WTC11 (cell line): ENCODE data around the gene SARS1. TPM values are rescaled to one million over a fixed set of nuclear protein-coding genes. Genes with fewer than 3 reads are reported as not detected.

Experiments used
- ATAC-seq: fragments of 200-7000 bp; cut with Tn5 transposase; 2 replicates; pipeline ENCODE4 v1.10.0; 2021; ENCODE audit warnings: mild to moderate bottlenecking, moderate library complexity
- CTCF ChIA-PET: fragments of 300-600 bp; sonication (Branson Sonifier 250); formaldehyde crosslinking; loops from one replicate; lab custom pipeline; 2021; ENCODE audit warnings: antibody characterized with exemption; lab: Charles Lee
- POLR2A ChIA-PET: fragments of 350-600 bp; sonication (Branson Sonifier 250); formaldehyde crosslinking; loops from one replicate; lab custom pipeline; 2021; ENCODE audit warnings: antibody characterized with exemption; lab: Charles Lee
- DNase-seq: peaks from one replicate; pipeline ENCODE4 v3.0.0; 2021; ENCODE audit warnings: low spot score
- H3K27ac Mint-ChIP-seq: 2 replicates; pipeline ENCODE4 v1.8.0; 2021; ENCODE audit warnings: mixed read lengths
- H3K27me3 Mint-ChIP-seq: 2 replicates; pipeline ENCODE4 v1.8.0; 2021; ENCODE audit warnings: low read depth, mild to moderate bottlenecking, moderate library complexity, mixed read lengths
- H3K36me3 Mint-ChIP-seq: 2 replicates; pipeline ENCODE4 v1.8.0; 2021; ENCODE audit warnings: mixed read lengths
- H3K4me1 Mint-ChIP-seq: 2 replicates; pipeline ENCODE4 v1.8.0; 2022; ENCODE audit warnings: mixed read lengths
- H3K4me3 Mint-ChIP-seq: 2 replicates; pipeline ENCODE4 v1.8.0; 2021; ENCODE audit warnings: mild to moderate bottlenecking, moderate library complexity, mixed read lengths
- H3K9me3 Mint-ChIP-seq: 2 replicates; pipeline ENCODE4 v1.8.0; 2021; ENCODE audit warnings: mixed read lengths
- ESRRA ChIP-seq: sonication (generic); formaldehyde crosslinking; IDR thresholded peaks from 2 replicates; pipeline ENCODE4 v1.8.1; 2022; ENCODE audit warnings: mild to moderate bottlenecking, missing genetic modification reagents, borderline replicate concordance
- HMGA2 ChIP-seq: fragments of 250-450 bp; sonication (Bioruptor Pico); IDR thresholded peaks from 2 replicates; pipeline ENCODE4 v1.4.0; 2021; ENCODE audit warnings: mild to moderate bottlenecking, moderate library complexity
- ZNF138 ChIP-seq: sonication (generic); formaldehyde crosslinking; conservative IDR thresholded peaks from 2 replicates; pipeline ENCODE4 v1.8.1; 2022; ENCODE audit warnings: mild to moderate bottlenecking, moderate library complexity, missing genetic modification reagents
- ZNF263 ChIP-seq: sonication (generic); formaldehyde crosslinking; IDR thresholded peaks from 2 replicates; pipeline ENCODE4 v1.8.1; 2022; ENCODE audit warnings: low read depth, mild to moderate bottlenecking, moderate library complexity, missing genetic modification reagents
- total RNA-seq: library from RNA; stranded (reverse); gene quantifications from 3 replicates; pipeline ENCODE4 v1.2.3, GENCODE V29; 2021
- TF ChIP-seq, protein P1 (sequence below): sonication (generic); formaldehyde crosslinking; IDR thresholded peaks from 2 replicates; pipeline ENCODE4 v1.8.0; 2022; ENCODE audit warnings: missing genetic modification reagents
- TF ChIP-seq, protein P2 (sequence below): sonication (generic); formaldehyde crosslinking; IDR thresholded peaks from 2 replicates; pipeline ENCODE4 v1.8.0; 2023; ENCODE audit warnings: missing genetic modification reagents
- TF ChIP-seq, protein P3 (sequence below): fragments of 200-600 bp; IDR thresholded peaks from 2 replicates; pipeline ENCODE4 v1.8.0; 2022; ENCODE audit warnings: antibody characterized with exemption
- TF ChIP-seq, protein P4 (sequence below): fragments of 250-450 bp; sonication (Bioruptor Pico); IDR thresholded peaks from 2 replicates; pipeline ENCODE4 v1.9.0; 2021; ENCODE audit warnings: mild to moderate bottlenecking, borderline replicate concordance

Gene SARS1
- total RNA-seq, 1 experiment from 2014 or later = 149 TPM

DNA sequence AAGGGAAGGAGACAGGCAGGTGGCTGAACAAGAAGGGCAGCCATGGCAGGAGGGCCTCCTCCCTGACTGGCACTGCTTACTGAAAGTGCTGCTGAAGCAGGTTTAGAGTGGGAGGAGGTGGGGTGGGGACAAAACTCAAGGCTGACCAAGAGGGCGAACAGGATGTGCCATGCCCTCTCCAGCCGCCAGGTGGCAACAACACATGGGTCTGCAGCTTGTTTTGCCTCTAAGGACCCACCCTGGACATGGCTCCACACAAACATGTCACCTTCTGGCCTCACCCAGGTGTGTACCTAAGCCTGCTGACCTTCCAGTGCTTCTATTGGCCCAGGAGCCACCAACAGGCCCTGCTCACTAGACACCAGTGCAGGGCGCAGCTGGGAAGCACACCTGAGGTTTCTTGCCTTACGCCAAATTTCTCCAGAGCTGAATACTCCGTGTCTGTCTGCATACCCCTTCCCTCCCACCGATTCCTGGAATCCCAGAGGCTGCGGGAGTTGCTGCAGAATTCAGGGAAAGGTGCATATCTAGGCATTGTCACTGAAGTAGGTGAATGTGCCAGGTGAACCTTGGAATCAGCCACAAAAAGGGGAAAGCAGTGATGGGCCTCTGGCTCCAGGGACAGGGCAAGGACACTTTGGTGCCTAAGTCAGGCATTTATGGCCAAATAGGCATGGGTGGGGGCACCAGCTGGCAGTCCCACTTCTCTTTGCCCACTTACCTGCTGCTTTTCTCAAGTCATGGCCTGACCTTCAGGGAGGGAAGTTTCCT, 63.9 kb downstream of the SARS1 start (continued):
- TF ChIP-seq, protein P1, sequence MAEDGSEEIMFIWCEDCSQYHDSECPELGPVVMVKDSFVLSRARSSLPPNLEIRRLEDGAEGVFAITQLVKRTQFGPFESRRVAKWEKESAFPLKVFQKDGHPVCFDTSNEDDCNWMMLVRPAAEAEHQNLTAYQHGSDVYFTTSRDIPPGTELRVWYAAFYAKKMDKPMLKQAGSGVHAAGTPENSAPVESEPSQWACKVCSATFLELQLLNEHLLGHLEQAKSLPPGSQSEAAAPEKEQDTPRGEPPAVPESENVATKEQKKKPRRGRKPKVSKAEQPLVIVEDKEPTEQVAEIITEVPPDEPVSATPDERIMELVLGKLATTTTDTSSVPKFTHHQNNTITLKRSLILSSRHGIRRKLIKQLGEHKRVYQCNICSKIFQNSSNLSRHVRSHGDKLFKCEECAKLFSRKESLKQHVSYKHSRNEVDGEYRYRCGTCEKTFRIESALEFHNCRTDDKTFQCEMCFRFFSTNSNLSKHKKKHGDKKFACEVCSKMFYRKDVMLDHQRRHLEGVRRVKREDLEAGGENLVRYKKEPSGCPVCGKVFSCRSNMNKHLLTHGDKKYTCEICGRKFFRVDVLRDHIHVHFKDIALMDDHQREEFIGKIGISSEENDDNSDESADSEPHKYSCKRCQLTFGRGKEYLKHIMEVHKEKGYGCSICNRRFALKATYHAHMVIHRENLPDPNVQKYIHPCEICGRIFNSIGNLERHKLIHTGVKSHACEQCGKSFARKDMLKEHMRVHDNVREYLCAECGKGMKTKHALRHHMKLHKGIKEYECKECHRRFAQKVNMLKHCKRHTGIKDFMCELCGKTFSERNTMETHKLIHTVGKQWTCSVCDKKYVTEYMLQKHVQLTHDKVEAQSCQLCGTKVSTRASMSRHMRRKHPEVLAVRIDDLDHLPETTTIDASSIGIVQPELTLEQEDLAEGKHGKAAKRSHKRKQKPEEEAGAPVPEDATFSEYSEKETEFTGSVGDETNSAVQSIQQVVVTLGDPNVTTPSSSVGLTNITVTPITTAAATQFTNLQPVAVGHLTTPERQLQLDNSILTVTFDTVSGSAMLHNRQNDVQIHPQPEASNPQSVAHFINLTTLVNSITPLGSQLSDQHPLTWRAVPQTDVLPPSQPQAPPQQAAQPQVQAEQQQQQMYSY (CRISPR knock-in tag) = no peak
- TF ChIP-seq, protein P2, sequence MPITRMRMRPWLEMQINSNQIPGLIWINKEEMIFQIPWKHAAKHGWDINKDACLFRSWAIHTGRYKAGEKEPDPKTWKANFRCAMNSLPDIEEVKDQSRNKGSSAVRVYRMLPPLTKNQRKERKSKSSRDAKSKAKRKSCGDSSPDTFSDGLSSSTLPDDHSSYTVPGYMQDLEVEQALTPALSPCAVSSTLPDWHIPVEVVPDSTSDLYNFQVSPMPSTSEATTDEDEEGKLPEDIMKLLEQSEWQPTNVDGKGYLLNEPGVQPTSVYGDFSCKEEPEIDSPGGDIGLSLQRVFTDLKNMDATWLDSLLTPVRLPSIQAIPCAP (CRISPR knock-in tag) = no peak
- TF ChIP-seq, all 79 proteins: peak for 5

DNA sequence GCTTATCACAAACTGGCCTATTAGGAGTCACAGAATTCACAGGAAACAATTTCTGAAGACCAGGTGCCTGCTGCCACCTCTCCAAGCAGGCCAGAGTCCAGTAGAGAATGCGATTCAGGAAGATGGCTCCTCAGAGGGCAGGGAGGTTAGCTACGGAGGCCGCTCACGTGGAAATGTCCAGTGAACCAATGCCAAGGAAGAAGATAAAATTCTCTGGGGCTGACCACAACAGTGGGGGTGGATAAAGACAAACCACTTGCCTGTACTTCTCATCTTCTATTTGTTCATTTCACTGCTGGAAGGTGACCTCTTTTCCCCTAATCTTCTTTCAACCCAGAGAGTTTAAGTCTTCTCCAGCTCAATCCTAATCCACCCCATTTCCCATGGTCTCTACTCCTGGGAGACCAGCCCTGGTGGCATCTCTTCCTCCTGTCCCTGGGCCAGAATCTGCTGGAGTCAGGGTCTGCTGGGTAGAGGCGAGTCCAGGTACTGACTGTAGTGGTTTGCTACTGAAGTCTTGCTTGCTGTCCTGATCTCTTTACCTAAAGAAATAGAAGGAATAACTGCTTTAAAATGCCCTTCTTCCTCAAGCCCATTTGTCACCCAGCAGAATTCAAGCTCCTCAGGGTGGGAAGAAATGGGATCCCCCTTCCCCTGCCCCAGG, 66.0 kb downstream of the SARS1 start:
- ChIA-PET CTCF (interaction anchor here (0.7 to 1.2 kb wide), 2 partner anchors 26 to 253 kb away, joined by 3 to 6 read pairs; no protein-coding TSS in a partner anchor), POLR2A (no interaction called here)
- Mint-ChIP-seq H3K36me3 (peaks cover 24% of the 10 kb centered on the region), H3K4me1 (peaks cover 42% of the 10 kb centered on the region), H3K27me3 (no peaks in the 10 kb centered on the region; the same call in 1 of the 2 replicates), H3K4me3 (no peak overlapping the region), H3K27ac (peak overlapping the region; percentile 72; the same call in 1 of the 2 replicates), H3K9me3 (no peaks in the 10 kb centered on the region)
- TF ChIP-seq, protein P3, sequence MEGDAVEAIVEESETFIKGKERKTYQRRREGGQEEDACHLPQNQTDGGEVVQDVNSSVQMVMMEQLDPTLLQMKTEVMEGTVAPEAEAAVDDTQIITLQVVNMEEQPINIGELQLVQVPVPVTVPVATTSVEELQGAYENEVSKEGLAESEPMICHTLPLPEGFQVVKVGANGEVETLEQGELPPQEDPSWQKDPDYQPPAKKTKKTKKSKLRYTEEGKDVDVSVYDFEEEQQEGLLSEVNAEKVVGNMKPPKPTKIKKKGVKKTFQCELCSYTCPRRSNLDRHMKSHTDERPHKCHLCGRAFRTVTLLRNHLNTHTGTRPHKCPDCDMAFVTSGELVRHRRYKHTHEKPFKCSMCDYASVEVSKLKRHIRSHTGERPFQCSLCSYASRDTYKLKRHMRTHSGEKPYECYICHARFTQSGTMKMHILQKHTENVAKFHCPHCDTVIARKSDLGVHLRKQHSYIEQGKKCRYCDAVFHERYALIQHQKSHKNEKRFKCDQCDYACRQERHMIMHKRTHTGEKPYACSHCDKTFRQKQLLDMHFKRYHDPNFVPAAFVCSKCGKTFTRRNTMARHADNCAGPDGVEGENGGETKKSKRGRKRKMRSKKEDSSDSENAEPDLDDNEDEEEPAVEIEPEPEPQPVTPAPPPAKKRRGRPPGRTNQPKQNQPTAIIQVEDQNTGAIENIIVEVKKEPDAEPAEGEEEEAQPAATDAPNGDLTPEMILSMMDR = no peak
- TF ChIP-seq HMGA2 (no peak), ZNF263 (CRISPR knock-in tag) (no peak), ZNF138 (CRISPR knock-in tag) (no peak), ESRRA (CRISPR knock-in tag) (no peak)
- TF ChIP-seq, protein P4, sequence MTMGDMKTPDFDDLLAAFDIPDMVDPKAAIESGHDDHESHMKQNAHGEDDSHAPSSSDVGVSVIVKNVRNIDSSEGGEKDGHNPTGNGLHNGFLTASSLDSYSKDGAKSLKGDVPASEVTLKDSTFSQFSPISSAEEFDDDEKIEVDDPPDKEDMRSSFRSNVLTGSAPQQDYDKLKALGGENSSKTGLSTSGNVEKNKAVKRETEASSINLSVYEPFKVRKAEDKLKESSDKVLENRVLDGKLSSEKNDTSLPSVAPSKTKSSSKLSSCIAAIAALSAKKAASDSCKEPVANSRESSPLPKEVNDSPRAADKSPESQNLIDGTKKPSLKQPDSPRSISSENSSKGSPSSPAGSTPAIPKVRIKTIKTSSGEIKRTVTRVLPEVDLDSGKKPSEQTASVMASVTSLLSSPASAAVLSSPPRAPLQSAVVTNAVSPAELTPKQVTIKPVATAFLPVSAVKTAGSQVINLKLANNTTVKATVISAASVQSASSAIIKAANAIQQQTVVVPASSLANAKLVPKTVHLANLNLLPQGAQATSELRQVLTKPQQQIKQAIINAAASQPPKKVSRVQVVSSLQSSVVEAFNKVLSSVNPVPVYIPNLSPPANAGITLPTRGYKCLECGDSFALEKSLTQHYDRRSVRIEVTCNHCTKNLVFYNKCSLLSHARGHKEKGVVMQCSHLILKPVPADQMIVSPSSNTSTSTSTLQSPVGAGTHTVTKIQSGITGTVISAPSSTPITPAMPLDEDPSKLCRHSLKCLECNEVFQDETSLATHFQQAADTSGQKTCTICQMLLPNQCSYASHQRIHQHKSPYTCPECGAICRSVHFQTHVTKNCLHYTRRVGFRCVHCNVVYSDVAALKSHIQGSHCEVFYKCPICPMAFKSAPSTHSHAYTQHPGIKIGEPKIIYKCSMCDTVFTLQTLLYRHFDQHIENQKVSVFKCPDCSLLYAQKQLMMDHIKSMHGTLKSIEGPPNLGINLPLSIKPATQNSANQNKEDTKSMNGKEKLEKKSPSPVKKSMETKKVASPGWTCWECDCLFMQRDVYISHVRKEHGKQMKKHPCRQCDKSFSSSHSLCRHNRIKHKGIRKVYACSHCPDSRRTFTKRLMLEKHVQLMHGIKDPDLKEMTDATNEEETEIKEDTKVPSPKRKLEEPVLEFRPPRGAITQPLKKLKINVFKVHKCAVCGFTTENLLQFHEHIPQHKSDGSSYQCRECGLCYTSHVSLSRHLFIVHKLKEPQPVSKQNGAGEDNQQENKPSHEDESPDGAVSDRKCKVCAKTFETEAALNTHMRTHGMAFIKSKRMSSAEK = no peak
- ATAC-seq = no peak
- DNase-seq = no peak

DNA sequence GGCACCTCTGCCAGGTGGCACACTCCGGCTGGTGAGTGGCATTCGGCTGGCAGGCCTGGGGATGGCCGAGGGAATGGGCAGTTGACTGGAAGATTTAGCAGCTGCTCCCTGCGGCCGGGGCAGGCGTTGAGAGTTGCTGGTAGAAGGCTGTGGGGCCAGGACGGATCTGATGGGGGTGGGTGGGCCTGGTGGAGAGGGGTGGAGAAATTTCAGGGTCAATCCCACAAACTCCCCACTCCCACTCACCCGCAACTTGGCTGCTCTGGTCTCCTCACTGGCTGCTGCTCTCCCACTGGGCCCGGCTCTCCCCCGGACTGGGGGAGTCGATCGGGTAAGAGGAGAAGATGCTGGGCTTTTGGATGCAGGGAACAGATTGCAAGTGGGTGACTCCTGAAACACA, 67.1 kb downstream of the SARS1 start:
- no peaks in the 10 kb centered on the region for H3K9me3 Mint-ChIP-seq
- ATAC-seq (no peak), DNase-seq (no peak)
- H3K27me3 Mint-ChIP-seq = no peaks in the 10 kb centered on the region; the same call in 1 of the 2 replicates
- H3K4me1 Mint-ChIP-seq = peaks cover 41% of the 10 kb centered on the region
- H3K36me3 Mint-ChIP-seq = peaks cover 24% of the 10 kb centered on the region
- TF ChIP-seq, protein P1 (CRISPR knock-in tag) = no peak
- ChIA-PET POLR2A (no interaction called here), CTCF (no interaction called here)
- H3K4me3 Mint-ChIP-seq = 0 out of 2 replicates have a peak overlapping the region, but pooled peaks have one; percentile 99
- H3K27ac Mint-ChIP-seq = peak overlapping the region; percentile 60; the same call in 1 of the 2 replicates
